WI38 (cell line): ENCODE results near the gene KRTAP11-1.

Experiments used
- H3K4me3 ChIP-seq: 2 replicates; pipeline ENCODE4 v1.5.1; 2011; ENCODE audit warnings: low read depth, mild to moderate bottlenecking, control low read depth, low read length
- CTCF ChIP-seq: IDR thresholded peaks from 2 replicates; pipeline ENCODE4 v1.5.1; 2012; ENCODE audit warnings: low read depth, mild to moderate bottlenecking, control low read depth, low read length

The KRTAP11-1 gene

DNA sequence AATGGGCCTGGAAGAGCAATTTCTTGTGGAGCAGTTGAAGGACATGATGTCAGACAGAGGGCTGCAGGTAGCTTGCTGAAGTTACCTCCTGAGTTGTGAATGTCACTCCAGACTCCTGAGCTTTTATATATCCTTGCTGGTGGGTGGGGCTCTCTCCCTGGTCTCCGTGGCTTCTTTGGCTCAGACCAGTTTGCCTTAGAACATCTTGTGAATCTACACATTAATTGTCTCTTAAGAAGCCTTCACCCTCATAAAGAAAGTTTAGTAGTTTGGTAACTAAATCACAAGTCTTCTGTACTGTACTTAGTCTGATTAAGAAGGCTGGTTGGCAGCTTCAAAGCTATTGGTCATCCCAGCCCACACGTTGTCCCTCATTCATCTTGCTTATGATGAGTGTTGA lies at the start of gene KRTAP11-1:
KRTAP11-1 (minus strand) TSS at position 101 of the 400 bp plus-strand sequence; CDS start at position 45, 56 bp downstream.
- no peak for TF ChIP-seq CTCF
- no peak within 1 kb of the TSS for H3K4me3 ChIP-seq

DNA sequence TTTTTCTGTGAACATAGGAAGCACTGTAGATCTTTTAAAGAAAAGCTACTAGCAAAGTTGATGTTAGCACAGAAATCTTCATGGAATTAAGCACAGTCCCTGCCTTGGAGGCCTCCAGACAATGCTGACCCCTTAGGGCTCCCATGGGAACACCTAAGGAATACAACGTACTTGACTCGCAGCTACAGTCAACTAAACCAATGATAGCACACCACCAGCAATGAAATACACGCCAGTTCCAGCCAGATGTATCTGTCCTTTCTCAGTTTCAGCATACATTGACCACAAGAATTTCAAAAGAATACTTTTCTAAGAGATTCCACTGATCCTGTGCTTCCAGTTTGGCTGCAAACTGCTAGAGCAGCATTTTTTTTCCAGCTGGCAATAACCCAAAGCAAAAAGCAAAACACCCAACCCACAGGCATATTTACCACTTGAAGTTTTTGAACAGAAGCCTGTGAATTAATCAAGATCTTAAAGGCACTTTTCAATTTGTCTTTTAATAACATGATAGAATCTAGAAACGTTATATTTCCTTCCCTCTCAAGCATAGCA lies 42.8 kb upstream of the KRTAP11-1 start:
- H3K4me3 ChIP-seq = no peak overlapping the region
- no peak for TF ChIP-seq CTCF

DNA sequence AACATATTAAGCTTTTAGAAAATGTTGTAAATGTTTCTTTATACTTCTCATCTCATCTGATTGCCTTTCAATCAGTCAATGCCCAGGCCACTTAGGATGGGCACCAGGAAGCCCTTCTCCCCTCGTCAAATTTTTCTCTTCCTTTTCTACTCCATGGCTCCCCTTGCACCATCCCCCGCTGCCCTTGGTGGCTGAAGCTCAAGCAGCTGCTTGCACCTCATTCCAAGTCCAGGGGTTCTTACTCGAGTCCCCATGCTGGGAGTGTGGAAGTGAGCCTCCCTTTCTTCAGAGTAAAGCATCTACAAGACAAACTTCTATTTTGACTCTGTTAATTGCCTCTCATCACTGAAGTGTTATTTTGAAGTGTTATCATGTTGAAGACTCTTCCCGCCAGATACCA lies 39.7 kb upstream of the KRTAP11-1 start:
- TF ChIP-seq CTCF = no peak
- H3K4me3 ChIP-seq = no peak overlapping the region

DNA sequence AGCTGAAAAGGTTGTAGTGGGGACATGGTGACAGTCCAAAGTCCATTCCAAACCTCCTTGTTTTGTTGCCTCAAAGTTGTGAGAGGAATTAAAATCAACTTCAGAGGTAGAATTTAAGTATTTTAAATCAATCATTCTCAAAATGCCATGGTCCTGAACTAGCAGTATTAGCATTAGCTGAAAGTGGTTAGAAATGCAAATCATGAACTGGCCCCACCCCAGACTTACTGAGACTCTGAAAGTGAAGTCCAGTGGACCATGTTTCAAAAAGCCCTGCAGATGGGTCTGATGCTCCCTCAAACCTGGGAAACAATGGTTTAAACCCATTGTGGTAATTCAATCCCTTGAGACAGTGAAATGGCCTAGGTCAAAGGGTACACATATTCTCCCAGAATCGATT lies 36.2 kb upstream of the KRTAP11-1 start:
- no peak for TF ChIP-seq CTCF
- no peak overlapping the region for H3K4me3 ChIP-seq

- TF ChIP-seq CTCF = no peak
- no peak overlapping the region for H3K4me3 ChIP-seq
Observed at GRCh38 chr21:30900881-30901280, 19.5 kb upstream of the KRTAP11-1 start.

- TF ChIP-seq CTCF = no peak
- H3K4me3 ChIP-seq = no peak overlapping the region
Observed at GRCh38 chr21:30882866-30883597, 1.7 kb upstream of the KRTAP11-1 start.

DNA sequence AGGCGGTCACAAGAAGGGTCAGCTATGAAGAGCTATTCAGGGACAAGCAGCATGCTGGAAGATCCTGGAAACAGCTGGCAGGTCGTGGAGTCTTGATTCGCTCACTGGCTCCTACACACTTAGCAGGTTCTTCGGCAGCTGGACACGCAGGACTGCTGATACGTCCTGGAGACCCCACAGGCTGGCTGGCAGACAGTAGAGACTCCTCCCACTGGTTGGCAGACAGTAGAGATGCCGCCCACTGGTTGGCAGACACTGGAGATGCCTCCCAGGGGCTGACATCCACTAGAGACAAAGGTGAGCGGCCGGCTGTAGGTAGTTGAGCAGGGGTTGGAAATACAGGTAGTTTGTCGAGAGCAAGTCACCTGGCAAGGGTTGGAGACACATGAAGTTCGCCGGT lies 466 bp downstream of the KRTAP11-1 start:
- H3K4me3 ChIP-seq = no peak overlapping the region
- TF ChIP-seq CTCF = no peak
